GM12891 (cell line): ENCODE data around the gene NEU4.

Experiments
- DNase-seq: peaks from one replicate; pipeline ENCODE4 v3.0.0; 2011; ENCODE audit warnings: low spot score; ENCODE audit not compliant: insufficient read length
- FAIRE-seq: peaks from 2 replicates; lab custom pipeline; 2011; peaks lifted over from hg19 to GRCh38; lab: Jason Lieb, UNC
- PAX5 ChIP-seq: IDR thresholded peaks from 2 replicates; pipeline ENCODE4 v1.6.1; 2011; ENCODE audit warnings: low read length, moderate library complexity, mild to moderate bottlenecking; ENCODE audit not compliant: insufficient read depth, severe bottlenecking
- POLR2A ChIP-seq: IDR thresholded peaks from 2 replicates; pipeline ENCODE4 v1.6.1; 2011; ENCODE audit warnings: low read depth, low read length, control low read depth
- POLR2AphosphoS5 ChIP-seq: IDR thresholded peaks from 2 replicates; pipeline ENCODE4 v1.6.1; 2011; ENCODE audit warnings: low read depth, low read length, control low read depth
- POU2F2 ChIP-seq: IDR thresholded peaks from 2 replicates; pipeline ENCODE4 v1.6.1; 2011; ENCODE audit warnings: low read depth, mild to moderate bottlenecking, control low read depth, low read length, moderate library complexity
- SPI1 ChIP-seq: IDR thresholded peaks from 2 replicates; pipeline ENCODE4 v1.6.1; 2011; ENCODE audit warnings: low read depth, low read length, control low read depth
- TAF1 ChIP-seq: IDR thresholded peaks from 2 replicates; pipeline ENCODE4 v1.6.1; 2011; ENCODE audit warnings: low read depth, low read length, control low read depth

The NEU4 gene

GRCh38 chr2:241864850-241865213 lies 55.8 kb downstream of the NEU4 start:
- FAIRE-seq (no peak), DNase-seq (no peak)
- TF ChIP-seq POLR2A: no peak
- no peak for TF ChIP-seq POLR2AphosphoS5
- TF ChIP-seq TAF1: no peak
- TF ChIP-seq PAX5: no peak
- no peak for TF ChIP-seq POU2F2
- TF ChIP-seq SPI1: no peak

- DNase-seq (no peak), FAIRE-seq (no peak)
- TF ChIP-seq POU2F2: no peak
- no peak for TF ChIP-seq POLR2A
- no peak for TF ChIP-seq TAF1
- TF ChIP-seq SPI1: no peak
- no peak for TF ChIP-seq POLR2AphosphoS5
- no peak for TF ChIP-seq PAX5
Observed at GRCh38 chr2:241865416-241865956, 56.5 kb downstream of the NEU4 start.

- FAIRE-seq (no peak), DNase-seq (no peak)
- TF ChIP-seq POLR2AphosphoS5 (no peak), PAX5 (no peak)
Observed at GRCh38 chr2:241865957-241866789, 57.2 kb downstream of the NEU4 start.
